ENCODE measurements around the gene ATM.

The ATM gene, protein sequence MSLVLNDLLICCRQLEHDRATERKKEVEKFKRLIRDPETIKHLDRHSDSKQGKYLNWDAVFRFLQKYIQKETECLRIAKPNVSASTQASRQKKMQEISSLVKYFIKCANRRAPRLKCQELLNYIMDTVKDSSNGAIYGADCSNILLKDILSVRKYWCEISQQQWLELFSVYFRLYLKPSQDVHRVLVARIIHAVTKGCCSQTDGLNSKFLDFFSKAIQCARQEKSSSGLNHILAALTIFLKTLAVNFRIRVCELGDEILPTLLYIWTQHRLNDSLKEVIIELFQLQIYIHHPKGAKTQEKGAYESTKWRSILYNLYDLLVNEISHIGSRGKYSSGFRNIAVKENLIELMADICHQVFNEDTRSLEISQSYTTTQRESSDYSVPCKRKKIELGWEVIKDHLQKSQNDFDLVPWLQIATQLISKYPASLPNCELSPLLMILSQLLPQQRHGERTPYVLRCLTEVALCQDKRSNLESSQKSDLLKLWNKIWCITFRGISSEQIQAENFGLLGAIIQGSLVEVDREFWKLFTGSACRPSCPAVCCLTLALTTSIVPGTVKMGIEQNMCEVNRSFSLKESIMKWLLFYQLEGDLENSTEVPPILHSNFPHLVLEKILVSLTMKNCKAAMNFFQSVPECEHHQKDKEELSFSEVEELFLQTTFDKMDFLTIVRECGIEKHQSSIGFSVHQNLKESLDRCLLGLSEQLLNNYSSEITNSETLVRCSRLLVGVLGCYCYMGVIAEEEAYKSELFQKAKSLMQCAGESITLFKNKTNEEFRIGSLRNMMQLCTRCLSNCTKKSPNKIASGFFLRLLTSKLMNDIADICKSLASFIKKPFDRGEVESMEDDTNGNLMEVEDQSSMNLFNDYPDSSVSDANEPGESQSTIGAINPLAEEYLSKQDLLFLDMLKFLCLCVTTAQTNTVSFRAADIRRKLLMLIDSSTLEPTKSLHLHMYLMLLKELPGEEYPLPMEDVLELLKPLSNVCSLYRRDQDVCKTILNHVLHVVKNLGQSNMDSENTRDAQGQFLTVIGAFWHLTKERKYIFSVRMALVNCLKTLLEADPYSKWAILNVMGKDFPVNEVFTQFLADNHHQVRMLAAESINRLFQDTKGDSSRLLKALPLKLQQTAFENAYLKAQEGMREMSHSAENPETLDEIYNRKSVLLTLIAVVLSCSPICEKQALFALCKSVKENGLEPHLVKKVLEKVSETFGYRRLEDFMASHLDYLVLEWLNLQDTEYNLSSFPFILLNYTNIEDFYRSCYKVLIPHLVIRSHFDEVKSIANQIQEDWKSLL (N-terminal part only)

DNA sequence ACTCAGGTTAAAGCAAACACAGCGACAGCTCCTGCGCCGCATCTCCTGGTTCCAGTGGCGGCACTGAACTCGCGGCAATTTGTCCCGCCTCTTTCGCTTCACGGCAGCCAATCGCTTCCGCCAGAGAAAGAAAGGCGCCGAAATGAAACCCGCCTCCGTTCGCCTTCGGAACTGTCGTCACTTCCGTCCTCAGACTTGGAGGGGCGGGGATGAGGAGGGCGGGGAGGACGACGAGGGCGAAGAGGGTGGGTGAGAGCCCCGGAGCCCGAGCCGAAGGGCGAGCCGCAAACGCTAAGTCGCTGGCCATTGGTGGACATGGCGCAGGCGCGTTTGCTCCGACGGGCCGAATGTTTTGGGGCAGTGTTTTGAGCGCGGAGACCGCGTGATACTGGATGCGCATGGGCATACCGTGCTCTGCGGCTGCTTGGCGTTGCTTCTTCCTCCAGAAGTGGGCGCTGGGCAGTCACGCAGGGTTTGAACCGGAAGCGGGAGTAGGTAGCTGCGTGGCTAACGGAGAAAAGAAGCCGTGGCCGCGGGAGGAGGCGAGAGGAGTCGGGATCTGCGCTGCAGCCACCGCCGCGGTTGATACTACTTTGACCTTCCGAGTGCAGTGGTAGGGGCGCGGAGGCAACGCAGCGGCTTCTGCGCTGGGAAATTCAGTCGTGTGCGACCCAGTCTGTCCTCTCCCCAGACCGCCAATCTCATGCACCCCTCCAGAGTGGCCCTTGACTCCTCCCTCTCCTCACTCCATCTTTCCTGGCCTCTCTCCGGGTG lies at the start of gene ATM, which contains the start of gene NPAT:
TSS of gene ATM (plus strand) at position 494 of the 774 bp plus-strand sequence. CDS start 4,558 bp downstream, outside the sequence.
TSS of gene NPAT (minus strand) at position 65 of the 774 bp plus-strand sequence. CDS start 102 bp downstream, outside the sequence.
- no peak within 1 kb of the TSS for H3K27ac Mint-ChIP-seq
- no peak within 1 kb of the TSS for H3K4me3 Mint-ChIP-seq
- H3K4me1 Mint-ChIP-seq (ENCODE audit: low read depth), result peaks cover 61% of the 10 kb centered on the region
- no peaks in the 10 kb centered on the region for H3K9me3 Mint-ChIP-seq (ENCODE audit: low read depth)
- peaks cover 3% of the 10 kb centered on the region for H3K36me3 Mint-ChIP-seq
- H3K27me3 Mint-ChIP-seq, result no peaks in the 10 kb centered on the region

DNA sequence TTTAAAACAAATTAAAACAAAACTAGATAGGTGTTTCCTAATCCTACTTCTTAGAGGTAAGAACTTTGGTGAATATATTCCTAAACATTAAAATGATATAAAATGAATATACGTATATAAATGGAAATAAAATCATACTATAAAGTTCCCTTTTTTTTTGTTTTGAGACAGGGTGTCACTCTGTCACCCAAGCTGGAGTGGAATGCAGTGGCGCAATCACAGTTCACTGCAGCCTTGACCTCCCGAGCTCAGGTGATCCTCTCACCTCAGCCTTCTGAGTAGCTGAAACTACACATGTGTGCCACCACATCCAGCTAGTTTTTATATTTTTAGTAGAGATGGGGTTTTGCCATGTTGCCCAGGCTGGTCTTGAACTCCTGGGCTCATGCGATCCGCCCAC lies 45.3 kb upstream of the ATM start:
- H3K27me3 Mint-ChIP-seq, result no peaks in the 10 kb centered on the region
- H3K27ac Mint-ChIP-seq, result no peak overlapping the region
- no peaks in the 10 kb centered on the region for H3K9me3 Mint-ChIP-seq (ENCODE audit: low read depth)
- H3K36me3 Mint-ChIP-seq, result peaks cover 24% of the 10 kb centered on the region
- H3K4me3 Mint-ChIP-seq, result no peak overlapping the region
- H3K4me1 Mint-ChIP-seq (ENCODE audit: low read depth), result peaks cover 19% of the 10 kb centered on the region

DNA sequence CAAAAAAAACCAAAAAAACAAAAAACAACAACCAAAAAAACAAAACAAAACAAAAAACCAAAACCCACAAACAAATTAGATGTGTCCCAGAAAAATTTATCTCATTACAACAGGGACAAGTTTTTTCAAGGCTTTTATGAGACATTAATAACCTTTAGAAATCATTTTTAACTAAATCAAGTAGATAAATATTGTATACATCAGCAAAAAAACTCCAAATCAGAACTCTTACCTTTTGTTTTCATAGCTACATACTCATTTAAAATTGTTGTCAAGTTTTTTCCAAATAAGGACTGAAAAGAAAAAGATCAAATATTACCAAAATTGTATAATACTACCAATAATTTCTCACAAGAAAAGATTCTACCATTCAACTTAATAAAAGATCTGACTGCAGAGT lies 29.1 kb upstream of the ATM start:
- Mint-ChIP-seq H3K9me3 (ENCODE audit: low read depth) (no peaks in the 10 kb centered on the region), H3K36me3 (peaks cover 12% of the 10 kb centered on the region), H3K27ac (peak overlapping the region; percentile 64), H3K4me1 (ENCODE audit: low read depth) (peaks cover 43% of the 10 kb centered on the region), H3K4me3 (no peak overlapping the region), H3K27me3 (no peaks in the 10 kb centered on the region)

DNA sequence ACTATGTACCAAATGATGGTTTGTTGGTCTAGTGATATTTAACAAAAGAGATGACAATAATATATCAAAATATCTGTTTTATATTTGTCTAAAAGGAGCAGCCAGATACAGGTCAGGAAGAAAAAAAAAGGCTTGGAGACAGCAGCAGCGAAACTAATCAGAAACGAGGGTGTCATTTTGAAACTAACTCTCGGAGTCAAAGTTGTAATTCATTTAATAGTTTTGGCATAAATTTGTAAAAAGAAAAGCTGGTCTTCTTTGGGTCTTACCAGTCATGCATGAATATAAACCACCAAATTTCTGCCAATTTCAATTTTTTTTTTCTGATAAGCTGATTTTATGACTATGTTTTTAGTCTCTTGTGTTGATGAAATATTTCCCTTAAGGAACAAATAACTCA lies 26.0 kb upstream of the ATM start:
- Mint-ChIP-seq H3K27ac (peak overlapping the region; percentile 79), H3K36me3 (peaks cover 10% of the 10 kb centered on the region), H3K4me3 (no peak overlapping the region), H3K9me3 (ENCODE audit: low read depth) (no peaks in the 10 kb centered on the region), H3K27me3 (no peaks in the 10 kb centered on the region), H3K4me1 (ENCODE audit: low read depth) (peaks cover 67% of the 10 kb centered on the region)

DNA sequence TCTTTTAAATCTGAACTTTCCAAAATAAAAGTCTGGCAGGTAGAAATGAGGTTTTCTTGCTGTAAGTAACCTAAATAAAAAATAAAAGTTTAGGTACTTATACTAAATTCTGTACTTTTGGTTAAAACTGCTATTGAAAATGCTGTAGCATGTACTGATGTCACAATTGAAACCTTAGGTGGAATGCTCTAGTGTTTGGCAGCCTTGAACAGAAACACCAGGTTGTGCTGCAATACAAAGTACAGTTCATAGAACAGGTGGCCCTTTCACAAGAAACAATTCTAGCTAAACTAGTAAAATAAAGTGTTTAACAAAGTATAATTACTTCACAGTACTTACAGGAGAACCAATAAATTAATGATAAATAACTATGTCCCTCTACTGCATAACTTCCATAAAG lies 25.5 kb upstream of the ATM start:
- no peaks in the 10 kb centered on the region for H3K27me3 Mint-ChIP-seq
- peaks cover 10% of the 10 kb centered on the region for H3K36me3 Mint-ChIP-seq
- H3K27ac Mint-ChIP-seq, result peak overlapping the region; percentile 79
- peak overlapping the region; percentile 20 for H3K4me3 Mint-ChIP-seq
- peaks cover 69% of the 10 kb centered on the region for H3K4me1 Mint-ChIP-seq (ENCODE audit: low read depth)
- no peaks in the 10 kb centered on the region for H3K9me3 Mint-ChIP-seq (ENCODE audit: low read depth)

DNA sequence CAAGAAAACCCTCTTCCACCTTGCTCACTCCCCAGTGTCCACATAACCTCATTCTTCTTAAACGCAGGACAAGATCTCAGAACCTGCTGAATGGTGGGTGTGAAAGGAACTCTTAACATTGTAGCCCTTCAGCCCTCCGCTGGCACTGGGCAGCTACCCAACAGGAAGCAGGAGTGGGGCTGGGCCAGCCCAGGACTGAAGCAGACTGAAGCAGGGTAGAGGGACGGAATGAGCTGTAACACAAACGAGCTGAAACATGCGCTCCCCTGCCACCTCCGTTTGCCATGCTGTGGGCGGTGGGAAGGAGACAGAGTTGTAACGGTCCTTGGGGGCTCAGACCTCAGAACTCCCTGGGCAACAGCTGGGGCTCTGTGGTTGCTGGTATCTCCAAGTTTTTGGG lies 24.0 kb upstream of the ATM start:
- Mint-ChIP-seq H3K9me3 (ENCODE audit: low read depth) (no peaks in the 10 kb centered on the region), H3K36me3 (peaks cover 19% of the 10 kb centered on the region), H3K27me3 (no peaks in the 10 kb centered on the region), H3K27ac (peak overlapping the region; percentile 79), H3K4me1 (ENCODE audit: low read depth) (peaks cover 84% of the 10 kb centered on the region), H3K4me3 (peak overlapping the region; percentile 32)

DNA sequence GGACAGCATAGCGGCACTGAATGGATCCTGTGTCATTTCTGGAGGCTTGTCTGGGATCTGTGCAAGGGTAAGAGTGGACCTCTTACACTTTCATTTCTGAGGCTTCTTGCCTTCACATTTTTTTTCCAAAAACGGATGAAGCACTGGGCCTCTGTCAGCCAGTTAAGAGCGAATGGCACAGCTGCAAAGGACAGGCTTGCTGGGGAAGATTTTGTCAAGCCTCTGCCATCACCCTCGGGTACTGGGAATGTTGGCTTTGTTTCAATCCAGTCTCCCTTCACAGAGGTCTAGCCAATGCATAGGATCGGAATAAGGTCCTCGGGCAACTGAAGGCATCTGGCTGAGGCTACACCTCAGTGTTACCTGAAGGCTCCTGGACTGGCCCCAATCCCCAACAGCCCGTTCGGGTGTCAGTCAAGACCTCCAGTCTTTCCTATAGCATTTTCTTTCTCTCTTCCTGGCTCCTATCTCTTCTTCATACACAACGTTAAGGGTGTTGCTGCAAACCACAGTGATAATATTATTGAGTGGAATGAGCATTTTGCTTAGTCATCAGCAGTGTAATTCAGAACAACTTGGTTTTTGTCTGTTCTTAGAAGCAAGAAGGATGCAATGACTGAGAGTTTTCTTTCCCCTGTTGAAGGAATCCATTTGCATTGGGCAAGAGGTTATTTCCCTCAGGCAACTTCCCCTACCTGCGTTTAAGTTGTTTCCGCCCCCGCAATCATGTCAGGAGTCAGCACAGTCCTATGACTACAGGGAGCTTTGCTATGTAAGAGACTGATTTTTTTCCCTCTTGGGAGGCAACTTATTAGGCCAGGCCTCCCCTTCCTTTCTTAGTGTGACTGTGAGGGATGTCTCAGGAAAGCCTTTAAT lies 23.2 kb upstream of the ATM start:
- peaks cover 25% of the 10 kb centered on the region for H3K36me3 Mint-ChIP-seq
- peak overlapping the region; percentile 84 for H3K27ac Mint-ChIP-seq
- H3K4me3 Mint-ChIP-seq, result peak overlapping the region; percentile 51
- no peaks in the 10 kb centered on the region for H3K9me3 Mint-ChIP-seq (ENCODE audit: low read depth)
- peaks cover 83% of the 10 kb centered on the region for H3K4me1 Mint-ChIP-seq (ENCODE audit: low read depth)
- H3K27me3 Mint-ChIP-seq, result no peaks in the 10 kb centered on the region

DNA sequence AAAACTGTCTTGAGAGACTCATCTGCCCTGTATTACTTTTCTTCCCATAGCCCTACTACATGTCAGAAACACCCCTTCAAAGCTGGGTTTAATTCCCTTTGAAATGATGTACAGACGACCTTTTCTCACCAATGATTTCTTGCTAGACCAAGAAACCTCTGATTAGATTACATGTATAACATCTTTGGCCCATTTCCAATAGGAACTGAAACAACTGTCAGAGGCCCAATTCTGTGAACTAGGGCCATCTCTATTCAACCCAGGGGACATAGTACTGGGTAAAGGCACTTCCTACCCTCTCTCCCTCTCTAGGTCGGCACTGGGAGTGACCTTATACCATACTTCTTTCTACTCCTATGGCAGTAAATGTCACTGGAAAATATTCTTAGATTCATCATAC lies 19.8 kb upstream of the ATM start:
- no peaks in the 10 kb centered on the region for H3K9me3 Mint-ChIP-seq (ENCODE audit: low read depth)
- H3K4me3 Mint-ChIP-seq, result no peak overlapping the region
- peaks cover 67% of the 10 kb centered on the region for H3K4me1 Mint-ChIP-seq (ENCODE audit: low read depth)
- peaks cover 34% of the 10 kb centered on the region for H3K36me3 Mint-ChIP-seq
- H3K27me3 Mint-ChIP-seq, result no peaks in the 10 kb centered on the region
- peak overlapping the region; percentile 72 for H3K27ac Mint-ChIP-seq

DNA sequence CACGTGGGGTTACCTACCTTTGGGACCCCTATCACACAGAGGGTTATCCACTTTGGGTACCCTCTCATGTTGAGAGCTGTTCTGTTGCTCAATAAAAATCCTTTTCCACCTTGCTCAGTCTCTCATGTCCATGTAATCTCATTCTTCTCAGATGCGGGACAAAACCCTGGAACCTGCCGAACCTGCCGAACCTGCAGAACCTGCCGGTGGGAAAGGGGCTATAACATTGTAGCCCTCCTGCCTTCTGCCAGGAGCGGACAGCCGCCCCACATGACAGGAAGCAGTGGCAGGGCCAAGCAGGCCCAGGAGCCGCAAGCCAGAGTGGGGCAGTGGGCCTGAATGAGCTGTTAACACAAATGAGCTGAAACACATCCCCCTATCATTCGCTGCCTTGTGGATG lies 18.5 kb upstream of the ATM start:
- no peaks in the 10 kb centered on the region for H3K27me3 Mint-ChIP-seq
- no peak overlapping the region for H3K4me3 Mint-ChIP-seq
- H3K4me1 Mint-ChIP-seq (ENCODE audit: low read depth), result peaks cover 64% of the 10 kb centered on the region
- H3K27ac Mint-ChIP-seq, result no peak overlapping the region
- H3K36me3 Mint-ChIP-seq, result peaks cover 36% of the 10 kb centered on the region
- no peaks in the 10 kb centered on the region for H3K9me3 Mint-ChIP-seq (ENCODE audit: low read depth)

DNA sequence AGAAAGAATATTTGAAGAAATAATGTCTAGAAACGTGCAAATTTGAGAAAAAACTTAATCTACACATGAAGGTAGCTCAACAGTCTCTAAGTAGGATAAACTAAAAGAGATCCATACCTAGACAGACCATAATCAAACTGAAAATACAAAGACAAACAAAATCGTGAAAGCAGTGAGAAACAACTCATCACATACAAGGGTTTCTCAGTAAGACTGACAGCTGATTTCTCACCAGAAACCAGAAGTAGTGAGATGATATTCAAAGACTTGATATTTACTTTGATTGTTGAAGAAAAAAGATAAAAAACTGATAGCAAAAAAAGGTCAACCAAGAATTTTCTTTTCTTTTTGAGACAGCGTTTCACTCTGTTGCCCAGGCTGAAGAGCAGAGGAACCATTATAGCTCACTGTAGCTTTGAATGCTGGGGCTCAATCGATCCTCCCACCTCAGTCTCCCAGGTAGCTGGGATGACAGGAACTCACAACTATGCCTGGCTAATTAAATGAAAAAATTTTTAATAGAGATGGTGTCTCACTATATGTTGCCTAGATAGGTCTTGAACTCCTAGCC lies 17.9 kb upstream of the ATM start:
- Mint-ChIP-seq H3K4me1 (ENCODE audit: low read depth) (peaks cover 62% of the 10 kb centered on the region), H3K27me3 (no peaks in the 10 kb centered on the region), H3K9me3 (ENCODE audit: low read depth) (no peaks in the 10 kb centered on the region), H3K36me3 (peaks cover 37% of the 10 kb centered on the region), H3K27ac (no peak overlapping the region), H3K4me3 (no peak overlapping the region)

DNA sequence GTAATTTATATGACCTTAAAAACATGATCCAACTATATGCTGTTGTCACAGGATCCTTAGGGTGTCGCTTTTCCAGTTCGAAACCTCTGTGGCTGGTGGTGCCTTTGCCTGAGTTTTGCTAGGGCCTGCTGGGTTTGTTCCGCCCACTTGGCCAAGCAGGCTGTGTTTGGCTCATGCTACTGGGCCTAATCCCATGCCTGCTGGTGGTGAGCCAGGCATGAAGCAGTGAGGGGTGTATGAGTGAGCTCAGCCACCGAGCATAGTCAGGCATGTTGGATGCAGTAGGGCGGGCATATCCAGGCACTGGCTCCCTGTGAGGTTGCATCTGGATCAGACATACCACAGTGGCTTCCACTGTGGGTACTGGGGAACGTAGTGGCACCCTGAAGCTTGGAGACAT lies 16.7 kb upstream of the ATM start:
- Mint-ChIP-seq H3K27me3 (no peaks in the 10 kb centered on the region), H3K9me3 (ENCODE audit: low read depth) (no peaks in the 10 kb centered on the region), H3K27ac (no peak overlapping the region), H3K4me1 (ENCODE audit: low read depth) (peaks cover 60% of the 10 kb centered on the region), H3K36me3 (peaks cover 45% of the 10 kb centered on the region), H3K4me3 (no peak overlapping the region)

DNA sequence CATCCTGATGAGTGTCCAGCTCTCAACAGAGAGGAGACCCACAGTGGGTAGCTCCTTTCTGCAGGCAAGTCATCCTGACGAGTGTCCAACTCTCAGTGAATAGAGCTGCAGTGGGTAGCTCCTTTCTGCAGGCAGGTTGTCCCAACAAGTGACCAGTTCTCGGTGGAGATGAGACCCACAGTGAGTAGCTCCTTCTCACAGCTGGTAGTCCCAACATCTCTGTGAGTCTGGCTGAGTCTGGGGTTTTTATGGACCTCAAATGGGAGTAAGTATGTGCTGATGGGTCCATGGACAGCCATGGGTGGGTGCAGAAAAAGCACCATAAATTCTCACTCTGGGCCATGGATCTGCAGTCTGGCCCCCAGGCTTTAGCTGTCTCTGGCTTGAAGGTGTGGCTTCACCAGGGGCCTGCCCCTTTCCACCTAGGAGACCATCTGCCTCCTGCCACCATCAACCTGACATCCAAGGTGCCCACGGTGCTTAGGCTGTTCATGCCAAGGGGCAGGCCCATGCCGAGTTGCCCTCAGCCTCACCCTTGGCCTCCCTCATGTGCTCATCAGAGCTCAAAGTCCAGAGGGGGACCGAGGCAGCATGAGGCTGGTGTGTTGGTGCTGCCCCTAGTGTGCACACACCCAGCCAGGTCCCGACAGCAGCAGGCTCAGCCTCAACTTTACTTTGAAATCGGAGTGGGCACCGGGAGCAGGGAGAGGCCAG lies 15.7 kb upstream of the ATM start:
- peaks cover 62% of the 10 kb centered on the region for H3K4me1 Mint-ChIP-seq (ENCODE audit: low read depth)

More for the DNA sequence above, 15.7 kb upstream of the ATM start:
- H3K27ac Mint-ChIP-seq, result no peak overlapping the region
- no peaks in the 10 kb centered on the region for H3K9me3 Mint-ChIP-seq (ENCODE audit: low read depth)
- no peaks in the 10 kb centered on the region for H3K27me3 Mint-ChIP-seq
- H3K36me3 Mint-ChIP-seq, result peaks cover 45% of the 10 kb centered on the region
- H3K4me3 Mint-ChIP-seq, result no peak overlapping the region
